HUES64 (cell line): ENCODE results near the gene TTC28.
"Not testable (repeated sequence)": the region's sequence is repeated elsewhere in the genome, so short reads cannot be mapped to it uniquely, and the experiment has no call there.

Experiments
- H3K27ac ChIP-seq: 2 replicates; pipeline ENCODE4 v1.7.0; 2013; ENCODE audit warnings: low read depth, low read length, inconsistent platforms
- H3K27me3 ChIP-seq: 2 replicates; pipeline ENCODE4 v1.6.1; 2013; ENCODE audit warnings: mild to moderate bottlenecking, low read length; ENCODE audit not compliant: insufficient read depth
- H3K36me3 ChIP-seq: 2 replicates; pipeline ENCODE4 v1.6.1; 2013; ENCODE audit warnings: mild to moderate bottlenecking, low read length; ENCODE audit not compliant: insufficient read depth
- H3K4me1 ChIP-seq: 2 replicates; pipeline ENCODE4 v1.6.1; 2013; ENCODE audit warnings: mild to moderate bottlenecking, low read length, moderate library complexity; ENCODE audit not compliant: insufficient read depth
- H3K4me3 ChIP-seq: 2 replicates; pipeline ENCODE4 v1.5.1; 2013; ENCODE audit warnings: mild to moderate bottlenecking, low read length, moderate library complexity
- H3K9ac ChIP-seq: 2 replicates; pipeline ENCODE4 v1.6.1; 2013; ENCODE audit warnings: mild to moderate bottlenecking, low read depth, low read length
- H3K9me3 ChIP-seq: 2 replicates; pipeline ENCODE4 v1.6.1; 2013; ENCODE audit warnings: low read depth, low read length; ENCODE audit not compliant: insufficient read depth
- WGBS: fragments of 150-250, 120-280 bp; methylation state at CpG from one replicate; pipeline ENCODE4 v1.1.7; 2013; ENCODE audit warnings: missing lambda C conversion rate; 5-methylcytosine and 5-hydroxymethylcytosine counted together

Gene TTC28

DNA sequence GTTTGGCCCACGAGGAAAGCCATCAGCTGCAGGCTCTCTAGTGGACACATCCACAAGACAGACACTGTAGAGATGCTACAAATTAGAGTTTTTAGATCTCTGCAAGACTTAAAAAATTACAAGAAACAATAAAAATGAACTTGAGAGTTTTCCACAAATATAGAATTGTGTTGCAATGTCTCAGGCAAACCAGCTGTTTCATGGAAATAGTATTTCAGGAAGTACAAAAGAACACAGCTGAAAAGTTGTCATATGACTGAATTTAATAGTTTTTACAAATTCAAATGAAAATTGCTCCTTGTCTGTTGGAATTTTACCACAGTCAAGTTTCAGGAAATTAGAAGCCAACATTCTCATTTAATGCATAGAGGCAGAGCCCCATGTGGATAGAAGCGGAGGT is 576.0 kb downstream of the TTC28 start:
- no peak overlapping the region for H3K4me3 ChIP-seq
- H3K4me1 ChIP-seq = peaks cover 6% of the 10 kb centered on the region; the same call in 1 of the 2 replicates
- no peaks in the 10 kb centered on the region for H3K27me3 ChIP-seq
- H3K9ac ChIP-seq = no peak overlapping the region
- H3K27ac ChIP-seq = no peak overlapping the region
- no peaks in the 10 kb centered on the region for H3K36me3 ChIP-seq
- 96% methylated on average over 2 of the region's 2 CpGs for WGBS
- H3K9me3 ChIP-seq = no peaks in the 10 kb centered on the region

DNA sequence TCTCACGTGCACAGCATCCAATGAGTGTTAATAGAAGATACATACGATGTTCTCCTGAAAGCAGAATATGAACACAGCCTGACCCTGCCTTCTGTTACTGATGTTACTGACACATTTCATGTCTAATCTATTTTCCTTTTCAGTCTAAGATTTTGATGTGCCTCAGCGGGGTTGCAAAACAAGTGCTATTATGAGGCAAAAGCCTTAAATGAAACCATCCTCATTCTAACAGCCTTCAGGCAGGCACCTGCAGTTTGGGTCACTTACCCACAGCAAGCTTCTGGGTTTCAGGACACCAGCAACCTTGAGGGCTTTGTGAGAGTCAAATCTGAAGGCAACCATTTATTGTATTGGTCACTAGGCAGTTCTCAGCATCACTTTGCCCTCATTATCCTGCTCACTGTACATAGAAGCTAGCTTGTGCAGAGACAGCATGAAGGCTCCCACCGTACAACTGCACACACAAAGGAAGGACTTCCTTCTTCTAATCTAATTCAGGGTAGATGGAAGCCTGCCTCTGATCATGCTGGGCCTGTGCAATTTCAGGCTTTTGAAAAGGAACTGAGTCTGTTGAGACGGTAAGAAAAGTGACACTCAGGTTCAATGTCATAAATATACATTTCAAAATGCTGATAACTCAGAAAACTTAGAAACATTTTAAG is 577.4 kb downstream of the TTC28 start:
- Histone ChIP-seq H3K9me3 (no peaks in the 10 kb centered on the region), H3K36me3 (no peaks in the 10 kb centered on the region), H3K27ac (no peak overlapping the region), H3K4me3 (no peak overlapping the region), H3K27me3 (no peaks in the 10 kb centered on the region), H3K9ac (no peak overlapping the region), H3K4me1 (no peaks in the 10 kb centered on the region)
- WGBS = 95% methylated on average over 5 of the region's 5 CpGs

DNA sequence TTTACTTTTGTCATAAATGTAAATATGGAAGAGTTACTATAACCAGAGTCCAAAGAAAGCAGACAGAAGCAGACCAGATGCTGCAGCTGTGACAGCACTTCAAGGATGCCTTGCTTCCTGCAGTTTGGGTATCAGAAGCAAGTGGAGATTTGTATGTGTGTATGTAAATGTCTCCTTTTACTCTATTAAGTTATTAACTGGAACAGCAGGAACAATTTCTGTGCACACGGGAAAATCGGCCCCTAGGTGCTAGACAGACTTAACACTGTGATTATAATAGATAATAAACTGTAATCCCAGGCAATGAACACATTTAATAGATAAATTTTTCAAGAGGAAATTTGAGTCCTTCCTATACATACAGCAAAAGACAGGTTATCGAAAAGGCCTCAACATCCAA is 582.0 kb downstream of the TTC28 start:
- Histone ChIP-seq H3K27ac (no peak overlapping the region), H3K27me3 (no peaks in the 10 kb centered on the region), H3K9ac (no peak overlapping the region), H3K4me1 (no peaks in the 10 kb centered on the region; the same call in 1 of the 2 replicates), H3K4me3 (no peak overlapping the region), H3K36me3 (no peaks in the 10 kb centered on the region), H3K9me3 (no peaks in the 10 kb centered on the region)
- WGBS = 100% methylated on average over 1 of the region's 3 CpGs

DNA sequence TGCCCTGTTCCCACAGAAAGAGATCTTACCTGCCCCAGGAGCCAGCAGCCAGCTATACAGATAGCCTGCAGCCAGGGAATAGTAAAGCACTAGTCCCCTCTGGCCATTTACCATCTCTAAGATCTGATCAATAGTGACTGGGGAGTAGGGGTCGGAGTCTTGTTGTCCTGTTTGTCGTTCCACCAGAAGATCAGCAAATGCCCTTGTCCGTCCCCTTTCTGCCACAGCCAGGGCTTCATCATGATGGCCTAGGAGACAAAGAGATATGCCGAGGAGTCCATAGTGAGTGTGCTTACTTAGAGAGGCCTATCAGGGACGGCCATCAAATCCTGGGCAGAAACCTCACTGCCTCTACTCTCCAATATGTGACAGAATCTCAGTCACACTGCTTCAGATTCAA is 583.5 kb downstream of the TTC28 start:
- Histone ChIP-seq H3K36me3 (no peaks in the 10 kb centered on the region), H3K27ac (no peak overlapping the region), H3K4me1 (no peaks in the 10 kb centered on the region; the same call in 1 of the 2 replicates), H3K4me3 (no peak overlapping the region), H3K27me3 (no peaks in the 10 kb centered on the region), H3K9ac (no peak overlapping the region), H3K9me3 (no peaks in the 10 kb centered on the region)
- WGBS = 92% methylated on average over 5 of the region's 5 CpGs

DNA sequence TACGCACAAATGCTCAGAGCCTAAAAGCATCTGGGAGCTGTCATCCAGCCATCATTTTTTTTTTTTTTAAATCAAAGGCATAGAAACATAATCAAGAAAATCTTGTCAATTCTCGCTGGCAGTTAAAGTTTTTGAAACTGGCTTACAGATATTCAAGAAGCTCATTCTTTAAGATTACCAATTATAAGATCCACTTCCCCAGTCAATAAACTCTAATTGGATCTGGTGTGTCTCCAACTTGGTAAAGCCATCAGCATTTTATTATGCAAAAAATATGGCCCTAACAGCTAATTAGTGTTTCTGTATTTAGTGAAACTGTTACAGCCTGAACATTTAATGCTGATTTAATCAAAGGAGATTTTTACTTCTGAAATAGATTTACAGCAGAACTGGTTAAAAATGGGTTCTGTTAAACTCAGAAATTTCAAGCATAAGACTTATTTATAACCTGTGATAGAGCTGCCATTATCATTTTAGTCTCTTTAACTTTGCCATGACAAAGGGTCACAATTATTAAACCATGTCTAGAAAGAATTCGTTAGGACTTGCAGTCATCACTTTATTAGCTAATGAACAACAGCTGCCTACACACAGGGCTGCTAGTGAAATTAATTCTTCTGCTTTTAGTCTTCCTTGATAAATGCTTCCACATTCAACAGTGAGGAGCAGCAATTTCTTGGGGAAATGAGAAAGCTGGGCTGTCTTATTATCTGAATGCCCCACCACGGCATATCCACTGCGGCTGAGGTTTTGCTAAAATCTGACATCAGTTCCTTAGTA is 584.1 kb downstream of the TTC28 start:
- Histone ChIP-seq H3K27ac (no peak overlapping the region), H3K9me3 (no peaks in the 10 kb centered on the region), H3K4me1 (no peaks in the 10 kb centered on the region; the same call in 1 of the 2 replicates), H3K27me3 (no peaks in the 10 kb centered on the region), H3K36me3 (no peaks in the 10 kb centered on the region), H3K9ac (no peak overlapping the region), H3K4me3 (no peak overlapping the region)
- WGBS = 95% methylated on average over 5 of the region's 5 CpGs

DNA sequence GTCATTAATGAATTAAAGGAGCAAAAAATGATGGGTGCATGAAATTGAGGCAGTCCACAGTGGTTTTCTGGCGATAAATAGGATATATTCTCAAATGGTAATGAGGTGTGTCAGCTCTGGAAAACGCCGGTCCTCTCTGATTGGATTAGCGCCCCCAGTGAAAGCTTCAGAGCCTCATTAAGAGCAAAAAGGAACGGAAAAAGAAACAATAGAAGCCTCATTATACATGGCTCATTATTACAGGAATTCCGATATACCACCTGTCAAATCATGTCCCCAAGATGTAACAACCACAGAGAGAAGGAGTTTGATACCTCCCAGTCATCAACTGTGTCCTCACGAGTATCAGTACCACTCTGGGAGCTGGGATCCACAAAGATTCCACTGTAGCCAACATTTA is 584.9 kb downstream of the TTC28 start:
- no peaks in the 10 kb centered on the region; the same call in 1 of the 2 replicates for H3K4me1 ChIP-seq
- WGBS = 90% methylated on average over 7 of the region's 7 CpGs
- H3K9ac ChIP-seq = no peak overlapping the region
- H3K27me3 ChIP-seq = no peaks in the 10 kb centered on the region
- no peaks in the 10 kb centered on the region for H3K36me3 ChIP-seq
- H3K27ac ChIP-seq = no peak overlapping the region
- no peak overlapping the region for H3K4me3 ChIP-seq
- H3K9me3 ChIP-seq = no peaks in the 10 kb centered on the region

DNA sequence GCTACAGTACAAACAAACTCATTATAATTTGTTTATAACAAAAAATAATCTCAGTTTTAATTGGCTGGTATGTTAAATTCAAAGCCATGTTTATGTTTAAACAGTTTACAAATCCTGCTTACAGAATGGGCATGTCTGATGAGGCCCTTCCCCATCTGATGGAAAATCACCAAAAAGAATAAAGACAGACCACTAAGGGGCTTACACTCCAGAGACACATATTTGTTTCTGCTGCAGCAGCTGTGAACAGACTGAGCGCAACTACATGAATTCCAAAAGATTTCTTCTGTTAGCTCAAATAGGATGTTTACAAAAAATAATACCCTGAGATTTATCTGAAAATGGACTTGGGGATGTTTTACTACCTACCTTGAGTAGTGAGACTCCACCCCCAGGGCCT is 585.9 kb downstream of the TTC28 start:
- Histone ChIP-seq H3K36me3 (no peaks in the 10 kb centered on the region), H3K27ac (no peak overlapping the region), H3K4me3 (no peak overlapping the region), H3K9me3 (no peaks in the 10 kb centered on the region), H3K27me3 (no peaks in the 10 kb centered on the region), H3K4me1 (no peaks in the 10 kb centered on the region; the same call in 1 of the 2 replicates), H3K9ac (no peak overlapping the region)
- WGBS = 100% methylated on average over 1 of the region's 1 CpG

DNA sequence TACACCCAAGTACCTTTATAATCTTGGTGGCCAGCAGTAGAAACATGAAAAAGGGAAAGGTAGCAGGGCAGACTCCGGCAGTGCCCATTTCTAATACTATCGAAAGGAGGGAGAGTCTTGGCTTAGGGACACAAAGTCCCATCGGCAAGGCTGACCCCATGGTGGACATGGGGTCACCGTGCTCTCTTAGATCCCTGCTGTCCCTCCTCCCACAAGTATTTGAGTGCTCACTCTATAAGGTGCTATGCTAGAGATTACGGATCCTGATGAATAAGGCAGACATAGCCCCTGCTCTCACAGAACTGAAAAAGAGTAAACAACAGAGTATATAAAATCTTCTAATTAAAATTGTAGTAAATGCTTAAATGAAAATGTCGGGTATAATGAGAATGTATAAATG is 588.2 kb downstream of the TTC28 start:
- no peak overlapping the region for H3K9ac ChIP-seq
- WGBS = 94% methylated on average over 5 of the region's 6 CpGs

DNA sequence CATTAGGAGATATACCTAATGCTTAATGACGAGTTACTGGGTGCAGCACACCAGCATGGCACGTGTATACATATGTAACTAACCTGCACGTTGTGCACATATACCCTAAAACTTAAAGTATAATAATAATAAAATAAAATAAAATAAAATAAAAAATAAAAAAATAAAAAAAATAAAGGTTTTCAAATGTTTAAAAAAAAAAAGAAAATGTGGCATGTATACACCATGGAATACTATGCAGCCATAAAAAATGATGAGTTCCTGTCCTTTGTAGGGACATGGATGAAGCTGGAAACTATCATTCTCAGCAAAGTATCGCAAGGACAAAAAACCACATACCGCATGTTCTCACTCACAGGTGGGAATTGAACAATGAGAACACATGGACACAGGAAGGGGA is 590.1 kb downstream of the TTC28 start:
- H3K4me3 ChIP-seq, H3K36me3 ChIP-seq, H3K27ac ChIP-seq, H3K4me1 ChIP-seq, H3K9me3 ChIP-seq, H3K9ac ChIP-seq, H3K27me3 ChIP-seq: not testable (repeated sequence)
- 96% methylated on average over 3 of the region's 5 CpGs for WGBS

More for the DNA sequence above, 588.2 kb downstream of the TTC28 start:
- Histone ChIP-seq H3K27ac (no peak overlapping the region), H3K36me3 (no peaks in the 10 kb centered on the region), H3K4me3 (no peak overlapping the region), H3K9me3 (no peaks in the 10 kb centered on the region), H3K27me3 (no peaks in the 10 kb centered on the region), H3K4me1 (no peaks in the 10 kb centered on the region; the same call in 1 of the 2 replicates)

DNA sequence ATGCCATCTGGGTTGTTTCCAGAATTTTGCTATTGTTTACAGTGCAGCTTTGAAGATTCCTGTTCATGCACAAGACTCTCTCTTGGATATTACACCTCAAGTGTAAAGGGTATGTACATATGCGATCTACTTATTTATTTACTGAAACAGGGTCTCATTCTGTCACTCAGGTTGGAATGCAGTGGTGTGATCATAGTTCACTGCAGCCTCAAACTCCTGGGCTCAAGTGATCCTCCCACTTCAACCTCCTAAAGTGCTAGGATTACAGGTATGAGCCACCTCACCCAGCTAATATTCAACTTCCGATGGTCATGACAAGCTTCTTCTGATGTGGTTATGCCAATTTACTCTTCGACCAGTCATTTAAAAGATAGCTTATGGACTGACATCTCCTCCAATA is 602.5 kb downstream of the TTC28 start:
- Histone ChIP-seq H3K9ac (no peak overlapping the region), H3K36me3 (peaks cover 3% of the 10 kb centered on the region; the same call in 1 of the 2 replicates), H3K27me3 (no peaks in the 10 kb centered on the region), H3K4me1 (no peaks in the 10 kb centered on the region), H3K9me3 (peaks cover 5% of the 10 kb centered on the region), H3K27ac (no peak overlapping the region), H3K4me3 (no peak overlapping the region)
- WGBS = 100% methylated on average over 3 of the region's 3 CpGs

DNA sequence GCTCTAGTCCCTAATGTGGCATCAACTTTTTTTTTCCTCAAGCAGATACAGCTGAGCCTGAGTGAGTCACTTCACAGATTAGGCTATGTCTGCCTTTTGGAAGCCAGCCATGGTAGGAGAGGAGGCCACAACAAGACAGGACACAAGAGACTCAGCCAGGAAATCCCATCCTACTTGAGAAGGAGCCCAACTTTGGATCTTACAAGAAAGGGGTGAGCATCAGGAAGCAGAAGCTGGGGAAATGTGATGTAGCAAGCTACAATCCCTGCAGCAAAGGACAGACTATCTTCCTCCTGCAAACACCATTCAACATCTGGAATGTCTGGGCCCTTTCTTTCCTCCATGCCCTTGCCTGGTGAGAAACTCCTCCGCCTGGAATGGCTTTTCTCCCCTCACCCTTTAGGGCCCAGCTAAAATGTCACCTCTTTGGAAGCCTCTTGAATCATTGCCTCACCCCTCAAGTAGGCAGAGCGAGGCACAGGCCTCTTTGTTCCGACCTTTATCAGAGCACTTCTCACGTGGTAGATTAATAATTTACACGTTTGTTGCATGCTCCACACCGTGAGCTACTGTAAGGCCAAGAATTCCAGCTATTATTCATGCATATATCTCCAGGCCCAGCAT is 604.2 kb downstream of the TTC28 start:
- no peaks in the 10 kb centered on the region for H3K4me1 ChIP-seq
- no peak overlapping the region for H3K9ac ChIP-seq
- no peak overlapping the region for H3K27ac ChIP-seq
- no peak overlapping the region for H3K4me3 ChIP-seq
- WGBS = 85% methylated on average over 6 of the region's 6 CpGs
- no peaks in the 10 kb centered on the region for H3K36me3 ChIP-seq
- H3K9me3 ChIP-seq = no peaks in the 10 kb centered on the region
- H3K27me3 ChIP-seq = no peaks in the 10 kb centered on the region
